NCI-H2196 (cell line): ENCODE measurements around the gene CHTOP.
A peak's percentile ranks its signal among the peaks of the same experiment; 100 is the strongest.

Experiments
- DNase-seq: peaks from one replicate; lab custom pipeline; 2025; ENCODE audit not compliant: unreplicated experiment; lab: John Stamatoyannopoulos, UW

The CHTOP gene

GRCh38 chr1:153612755-153613331 lies 21.0 kb upstream of the CHTOP start, which contains the start of gene S100A16:
Gene S100A16 (minus strand): TSS chr1:153613137. CDS start chr1:153608151, 4,986 bp downstream.
- no peak for DNase-seq

- no peak for DNase-seq
These were observed 20.5 kb upstream of the CHTOP start for GRCh38 chr1:153613406-153613805.

GRCh38 chr1:153614189-153614900 lies 19.5 kb upstream of the CHTOP start:
- no peak for DNase-seq

- DNase-seq = no peak
These were observed 19.0 kb upstream of the CHTOP start for GRCh38 chr1:153614906-153615305.

- no peak for DNase-seq
These were observed 18.5 kb upstream of the CHTOP start for GRCh38 chr1:153615406-153615805.

GRCh38 chr1:153616144-153616916 lies 17.5 kb upstream of the CHTOP start, which contains the start of gene S100A14:
Gene S100A14 (minus strand): TSS chr1:153616325. CDS start chr1:153615858, 467 bp downstream.
- DNase-seq = peak; percentile 48

GRCh38 chr1:153616917-153617311 lies 17.0 kb upstream of the CHTOP start:
- DNase-seq = no peak

GRCh38 chr1:153617663-153618062 lies 16.2 kb upstream of the CHTOP start:
- DNase-seq = peak; percentile 55

- no peak for DNase-seq
These were observed 14.7 kb upstream of the CHTOP start for GRCh38 chr1:153619171-153619570.

GRCh38 chr1:153623101-153623500 lies 10.8 kb upstream of the CHTOP start:
- no peak for DNase-seq

- no peak for DNase-seq
These were observed 8.8 kb upstream of the CHTOP start for GRCh38 chr1:153624965-153625611.

GRCh38 chr1:153626477-153626903 lies 7.4 kb upstream of the CHTOP start:
- DNase-seq = no peak

- DNase-seq = peak; percentile 90
These were observed 6.8 kb upstream of the CHTOP start, which contains the start of gene S100A13 for GRCh38 chr1:153626904-153627714. Gene S100A13 (minus strand): TSS chr1:153627505. CDS start chr1:153626472, 1,033 bp downstream.

GRCh38 chr1:153627715-153628626 lies 5.9 kb upstream of the CHTOP start, which contains the start of gene S100A1:
Gene S100A1 (plus strand): TSS chr1:153628434. CDS start chr1:153630522, 2,088 bp downstream.
- peak; percentile 6 for DNase-seq

- DNase-seq = no peak
These were observed 5.1 kb upstream of the CHTOP start for GRCh38 chr1:153628638-153629342.

- no peak for DNase-seq
These were observed 4.6 kb upstream of the CHTOP start for GRCh38 chr1:153629343-153629665.

- DNase-seq = no peak
These were observed 3.9 kb upstream of the CHTOP start for GRCh38 chr1:153629971-153630370.

- DNase-seq = no peak
These were observed 3.5 kb upstream of the CHTOP start for GRCh38 chr1:153630384-153630783.
